SK-N-SH (cell line): ENCODE data around the gene FBXO44. TPM values are rescaled to one million over a fixed set of nuclear protein-coding genes. Genes with fewer than 3 reads are reported as not detected.

Source experiments
- CTCF ChIA-PET: fragments of 300-600, 350-600 bp; formaldehyde crosslinking; extraction: SDS; loops from one replicate; lab custom pipeline; 2021; lab: Yijun Ruan, JAX
- POLR2A ChIA-PET: fragments of 350-600 bp; sonication (Branson Sonifier 250); formaldehyde crosslinking; extraction: SDS; loops from one replicate; lab custom pipeline; 2020; ENCODE audit warnings: antibody characterized with exemption, inconsistent platforms; lab: Yijun Ruan, JAX
- DNase-seq: peaks from one replicate; pipeline ENCODE4 v3.0.0; 2012
- H2AFZ ChIP-seq: fragments of 200-600 bp; sonication (generic); 2 replicates; pipeline ENCODE4 v1.8.1; 2016; ENCODE audit warnings: antibody characterized with exemption, mild to moderate bottlenecking, low read depth
- H3F3A ChIP-seq: fragments of 200-600 bp; sonication (generic); replicated peaks from 2 replicates; pipeline ENCODE3; 2016; ENCODE audit warnings: antibody characterized with exemption, mild to moderate bottlenecking; ENCODE audit not compliant: insufficient read depth
- H3K27ac ChIP-seq, 2 experiments: fragments of 200-500 bp in 1 of 2; fragments of 200-600 bp in 1 of 2; sonication (Bioruptor generic) in 1 of 2; sonication (generic), shearing (Covaris generic) in 1 of 2; 2 replicates each; pipeline versions ENCODE4 v1.5.1 to v1.6.1; 2014 to 2016; ENCODE audit warnings: low read depth in 2 of 2, inconsistent platforms in 1 of 2, low read length in 1 of 2, mild to moderate bottlenecking in 1 of 2, mixed read lengths in 1 of 2
- H3K27me3 ChIP-seq: fragments of 200-600 bp; sonication (generic), shearing (Covaris generic); 2 replicates; pipeline ENCODE4 v1.6.1; 2016; ENCODE audit warnings: mixed run types; ENCODE audit not compliant: insufficient read depth
- H3K36me3 ChIP-seq, 2 experiments: fragments of 200-500 bp in 1 of 2; fragments of 200-600 bp in 1 of 2; sonication (Bioruptor generic) in 1 of 2; sonication (generic) in 1 of 2; replicated peaks in 1 of 2; 2 replicates each; pipeline versions ENCODE3 to v1.5.1; 2014 to 2016; ENCODE audit warnings: low read length in 1 of 2, mild to moderate bottlenecking in 1 of 2; ENCODE audit not compliant: insufficient read depth in 2 of 2, control insufficient read depth in 1 of 2
- H3K4me1 ChIP-seq, 2 experiments: fragments of 200-500 bp in 1 of 2; fragments of 200-600 bp in 1 of 2; sonication (Bioruptor generic) in 1 of 2; sonication (generic), shearing (Covaris generic) in 1 of 2; 2 replicates each; pipeline versions ENCODE4 v1.5.1 to v1.6.1; 2014 to 2016; ENCODE audit warnings: low read depth in 1 of 2, low read length in 1 of 2, mixed run types in 1 of 2; ENCODE audit not compliant: insufficient read depth in 2 of 2, control insufficient read depth in 1 of 2
- H3K4me2 ChIP-seq: fragments of 200-600 bp; sonication (generic), shearing (Covaris generic); 2 replicates; pipeline ENCODE4 v1.6.1; 2017; ENCODE audit warnings: mixed run types
- H3K4me3 ChIP-seq, 2 experiments: fragments of 200-500 bp in 1 of 2; fragments of 200-600 bp in 1 of 2; sonication (Bioruptor generic) in 1 of 2; sonication (generic), shearing (Covaris generic) in 1 of 2; 2 replicates each; pipeline versions ENCODE4 v1.5.1 to v1.8.1; 2014 to 2016; ENCODE audit warnings: low read depth in 2 of 2, inconsistent platforms in 1 of 2, low read length in 1 of 2, mild to moderate bottlenecking in 1 of 2, mixed read lengths in 1 of 2, moderate library complexity in 1 of 2
- H3K79me2 ChIP-seq: fragments of 200-600 bp; sonication (generic); 2 replicates; pipeline ENCODE4 v1.8.1; 2017; ENCODE audit warnings: mild to moderate bottlenecking; ENCODE audit not compliant: insufficient read depth
- H3K9ac ChIP-seq: fragments of 200-600 bp; sonication (generic); 2 replicates; pipeline ENCODE4 v1.6.1; 2017; ENCODE audit warnings: mixed run types
- H3K9me2 ChIP-seq: fragments of 200-600 bp; sonication (generic); 2 replicates; pipeline ENCODE4 v1.6.1; 2017; ENCODE audit warnings: mixed run types
- H3K9me3 ChIP-seq: fragments of 200-600 bp; sonication (generic); 2 replicates; pipeline ENCODE4 v1.6.1; 2017; ENCODE audit warnings: mixed run types, mild to moderate bottlenecking, moderate library complexity
- H4K20me1 ChIP-seq: fragments of 200-600 bp; sonication (generic); 2 replicates; pipeline ENCODE4 v1.6.1; 2017; ENCODE audit warnings: mild to moderate bottlenecking, mixed run types; ENCODE audit not compliant: insufficient read depth
- CHD2 ChIP-seq: fragments of 150-350 bp; IDR thresholded peaks from 2 replicates; pipeline ENCODE4 v1.6.1; 2018; ENCODE audit warnings: low read length; ENCODE audit not compliant: partially characterized antibody
- ELF1 ChIP-seq: IDR thresholded peaks from 2 replicates; pipeline ENCODE4 v1.4.0; 2012
- EP300 ChIP-seq, 2 experiments: IDR thresholded peaks; 2 replicates each; pipeline versions ENCODE4 v1.4.0 to v1.6.1; 2012; ENCODE audit warnings: borderline replicate concordance in 1 of 2, low read depth in 1 of 2, low read length in 1 of 2
- EZH2phosphoT487 ChIP-seq: fragments of 200-600 bp; sonication (generic); IDR thresholded peaks from 2 replicates; pipeline ENCODE4 v1.6.1; 2017; ENCODE audit warnings: low read depth, mixed run types, mild to moderate bottlenecking, antibody characterized with exemption, moderate library complexity, borderline replicate concordance
- FOSL2 ChIP-seq: IDR thresholded peaks from 2 replicates; pipeline ENCODE4 v1.4.0; 2012; ENCODE audit warnings: low read depth, mild to moderate bottlenecking, moderate library complexity, borderline replicate concordance
- FOXM1 ChIP-seq: IDR thresholded peaks from 2 replicates; pipeline ENCODE4 v1.4.0; 2012; ENCODE audit warnings: low read depth, mild to moderate bottlenecking
- GATA2 ChIP-seq: sonication (generic); formaldehyde crosslinking; IDR thresholded peaks from 2 replicates; pipeline ENCODE4 v1.5.0; 2020; ENCODE audit warnings: mild to moderate bottlenecking, missing genetic modification reagents
- JUND ChIP-seq: IDR thresholded peaks from 2 replicates; pipeline ENCODE4 v1.4.0; 2012
- NRF1 ChIP-seq: IDR thresholded peaks from 2 replicates; pipeline ENCODE4 v1.6.1; 2012; ENCODE audit warnings: low read depth, mild to moderate bottlenecking, low read length
- PBX3 ChIP-seq: IDR thresholded peaks from 2 replicates; pipeline ENCODE4; 2012
- POLR2AphosphoS5 ChIP-seq: IDR thresholded peaks from 2 replicates; pipeline ENCODE4 v1.6.1; 2012; ENCODE audit warnings: low read depth, low read length
- RAD21 ChIP-seq: IDR thresholded peaks from 2 replicates; pipeline ENCODE4 v1.6.1; 2012; ENCODE audit warnings: mild to moderate bottlenecking, low read length
- REST ChIP-seq: IDR thresholded peaks from 2 replicates; pipeline ENCODE4 v1.6.1; 2012; ENCODE audit warnings: mild to moderate bottlenecking, low read depth, low read length, moderate library complexity
- RXRA ChIP-seq: IDR thresholded peaks from 2 replicates; pipeline ENCODE4 v1.4.0; 2012; ENCODE audit warnings: low read depth, mild to moderate bottlenecking, borderline replicate concordance
- TAF1 ChIP-seq: IDR thresholded peaks from 2 replicates; pipeline ENCODE4 v1.6.1; 2012; ENCODE audit warnings: low read depth, mild to moderate bottlenecking, low read length, moderate library complexity, borderline replicate concordance
- USF1 ChIP-seq: IDR thresholded peaks from 2 replicates; pipeline ENCODE4 v1.4.0; 2012; ENCODE audit warnings: low read depth, borderline replicate concordance
- USF2 ChIP-seq: fragments of 150-350 bp; IDR thresholded peaks from 2 replicates; pipeline ENCODE4 v1.6.1; 2017; ENCODE audit warnings: antibody characterized with exemption, low read length, low read depth, borderline replicate concordance
- YY1 ChIP-seq: IDR thresholded peaks from 2 replicates; pipeline ENCODE4 v1.4.0; 2012; ENCODE audit warnings: low read depth, mild to moderate bottlenecking
- ZBTB33 ChIP-seq: IDR thresholded peaks from 2 replicates; pipeline ENCODE4 v1.4.0; 2012; ENCODE audit warnings: low read depth, borderline replicate concordance
- WGBS: methylation state at CpG from one replicate; pipeline ENCODE4 v1.1.6; 2017; ENCODE audit warnings: low lambda C conversion rate; 5-methylcytosine and 5-hydroxymethylcytosine counted together
- polyA plus RNA-seq, 3 experiments: library from polyadenylated mRNA; depleted of rRNA; stranded (reverse); fragments of >200 nt; gene quantifications; 2 replicates each; pipeline ENCODE4 v1.2.3, GENCODE V29; 2012

Gene FBXO44
- polyA plus RNA-seq, 1 of the 3 experiments (the other 2 are of a cell fraction), result 42.8 TPM

GRCh38 chr1:11639372-11639771 lies 15.3 kb upstream of the FBXO44 start:
- CTCF ChIA-PET, result interaction anchor here (1.1 to 7.0 kb wide), 3 partner anchors 11 to 398 kb away, joined by 3 to 153 read pairs (median 36); partner anchors contain the start of gene DISP3
- POLR2A ChIA-PET, result interaction anchor here (1.5 kb wide), 1 partner anchor 160 kb away, joined by 7 read pairs; the partner anchor contains the start of gene DISP3
- H3K27ac ChIP-seq, result no peak overlapping the region
- no peaks in the 10 kb centered on the region for H3K9me3 ChIP-seq
- no peak overlapping the region for H3K4me3 ChIP-seq
- H3F3A ChIP-seq, result no peaks in the 10 kb centered on the region
- no peaks in the 10 kb centered on the region for H3K9me2 ChIP-seq
- DNase-seq, result no peak
- H3K27me3 ChIP-seq, result peaks cover 8% of the 10 kb centered on the region; the same call in 1 of the 2 replicates
- WGBS, result 76% methylated on average over 4 of the region's 4 CpGs
- H3K9ac ChIP-seq, result no peak overlapping the region
- H3K36me3 ChIP-seq, result no peaks in the 10 kb centered on the region
- H2AFZ ChIP-seq, result no peak overlapping the region
- no peak for TF ChIP-seq EZH2phosphoT487
- TF ChIP-seq ELF1, result no peak
- no peak for TF ChIP-seq EP300 (IDR thresholded peaks at IDR 0.05; ENCODE audit: borderline replicate concordance in 1 of 2, low read depth in 1 of 2, low read length in 1 of 2)
- TF ChIP-seq GATA2 (CRISPR knock-in tag), result no peak
- TF ChIP-seq TAF1, result no peak
- TF ChIP-seq USF2, result no peak
- no peak for TF ChIP-seq RXRA
- no peak for TF ChIP-seq FOSL2
- TF ChIP-seq REST, result no peak
- TF ChIP-seq YY1, result no peak
- no peak for TF ChIP-seq NRF1
- no peak for TF ChIP-seq POLR2AphosphoS5
- no peak for TF ChIP-seq USF1
- TF ChIP-seq ZBTB33, result no peak
- TF ChIP-seq JUND, result no peak
- TF ChIP-seq FOXM1, result no peak
- TF ChIP-seq PBX3, result no peak
- no peak for TF ChIP-seq CHD2
- no peak for TF ChIP-seq RAD21
- H3K4me1 ChIP-seq, result peaks cover 0 to 7% of the 10 kb centered on the region in 2 experiments; a peak in 1 of 4 replicates
- H3K79me2 ChIP-seq, result no peaks in the 10 kb centered on the region
- no peaks in the 10 kb centered on the region for H4K20me1 ChIP-seq
- no peak overlapping the region for H3K4me2 ChIP-seq
